MCF 10A (cell line): ENCODE results near the gene ASB3. TPM values are rescaled to one million over a fixed set of nuclear protein-coding genes. Genes with fewer than 3 reads are reported as not detected.

ENCODE experiments used
- BruUV-seq: library from RNA; stranded (reverse); fragments of 400-500 nt; replicated peaks from 2 replicates; lab custom pipeline; 2021; lab: Mats Ljungman, UMichigan
- CTCF ChIA-PET: fragments of 300-600 bp; sonication (Branson Sonifier 250); formaldehyde crosslinking; extraction: SDS; loops from one replicate; lab custom pipeline; 2021; ENCODE audit warnings: antibody characterized with exemption, inconsistent platforms; lab: Yijun Ruan, JAX
- POLR2A ChIA-PET: fragments of 300-600, 350-650 bp; sonication (Branson Sonifier 250); formaldehyde crosslinking; extraction: SDS; loops from one replicate; lab custom pipeline; 2020; ENCODE audit warnings: antibody characterized with exemption, inconsistent platforms; lab: Yijun Ruan, JAX
- DNase-seq: peaks from one replicate; pipeline ENCODE4 v3.0.0-alpha.2; 2018; ENCODE audit not compliant: unreplicated experiment
- H3K27ac Mint-ChIP-seq: one replicate; pipeline ENCODE4 v1.8.0; 2022; ENCODE audit warnings: mild to moderate bottlenecking, low read depth, mixed read lengths; ENCODE audit not compliant: unreplicated experiment
- H3K27me3 Mint-ChIP-seq: one replicate; pipeline ENCODE4 v1.8.0; 2022; ENCODE audit warnings: mixed read lengths; ENCODE audit not compliant: insufficient read depth, unreplicated experiment
- H3K36me3 Mint-ChIP-seq: one replicate; pipeline ENCODE4 v1.8.0; 2022; ENCODE audit warnings: mild to moderate bottlenecking, moderate library complexity, mixed read lengths; ENCODE audit not compliant: insufficient read depth, unreplicated experiment
- H3K4me1 Mint-ChIP-seq: one replicate; pipeline ENCODE4 v1.8.0; 2022; ENCODE audit warnings: mixed read lengths; ENCODE audit not compliant: insufficient read depth, unreplicated experiment
- H3K4me3 Mint-ChIP-seq: one replicate; pipeline ENCODE4 v1.8.0; 2022; ENCODE audit warnings: mild to moderate bottlenecking, moderate library complexity, mixed read lengths; ENCODE audit not compliant: unreplicated experiment
- H3K9me3 Mint-ChIP-seq: one replicate; pipeline ENCODE4 v1.8.0; 2022; ENCODE audit warnings: mixed read lengths; ENCODE audit not compliant: unreplicated experiment
- intact Hi-C: fragments of 100-400 bp; cut with micrococcal nuclease; formaldehyde crosslinking; loops from 2 replicates; pipeline ENCODE4 v1.14.1; 2022
- total RNA-seq: library from RNA; stranded (reverse); gene quantifications from 2 replicates; pipeline ENCODE4 v1.2.3, GENCODE V29; 2022
- TF ChIP-seq, protein P1 (sequence below): fragments of 200-600 bp; IDR thresholded peaks from one replicate; pipeline ENCODE4 v1.8.0; 2022; ENCODE audit warnings: antibody characterized with exemption, mild to moderate bottlenecking; ENCODE audit not compliant: unreplicated experiment

Gene ASB3
- total RNA-seq, 1 experiment from 2014 or later: 19.7 TPM

GRCh38 chr2:53769318-53769945 lies 17.3 kb downstream of the ASB3 start:
- H3K9me3 Mint-ChIP-seq: no peaks in the 10 kb centered on the region
- BruUV-seq: no TSS peak
- peaks cover 25% of the 10 kb centered on the region for H3K4me1 Mint-ChIP-seq
- TF ChIP-seq, protein P1, sequence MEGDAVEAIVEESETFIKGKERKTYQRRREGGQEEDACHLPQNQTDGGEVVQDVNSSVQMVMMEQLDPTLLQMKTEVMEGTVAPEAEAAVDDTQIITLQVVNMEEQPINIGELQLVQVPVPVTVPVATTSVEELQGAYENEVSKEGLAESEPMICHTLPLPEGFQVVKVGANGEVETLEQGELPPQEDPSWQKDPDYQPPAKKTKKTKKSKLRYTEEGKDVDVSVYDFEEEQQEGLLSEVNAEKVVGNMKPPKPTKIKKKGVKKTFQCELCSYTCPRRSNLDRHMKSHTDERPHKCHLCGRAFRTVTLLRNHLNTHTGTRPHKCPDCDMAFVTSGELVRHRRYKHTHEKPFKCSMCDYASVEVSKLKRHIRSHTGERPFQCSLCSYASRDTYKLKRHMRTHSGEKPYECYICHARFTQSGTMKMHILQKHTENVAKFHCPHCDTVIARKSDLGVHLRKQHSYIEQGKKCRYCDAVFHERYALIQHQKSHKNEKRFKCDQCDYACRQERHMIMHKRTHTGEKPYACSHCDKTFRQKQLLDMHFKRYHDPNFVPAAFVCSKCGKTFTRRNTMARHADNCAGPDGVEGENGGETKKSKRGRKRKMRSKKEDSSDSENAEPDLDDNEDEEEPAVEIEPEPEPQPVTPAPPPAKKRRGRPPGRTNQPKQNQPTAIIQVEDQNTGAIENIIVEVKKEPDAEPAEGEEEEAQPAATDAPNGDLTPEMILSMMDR: no peak
- ChIA-PET CTCF (interaction anchor here (0.6 to 0.8 kb wide), 2 partner anchors 11 to 912 kb away, joined by 3 read pairs; no protein-coding TSS in a partner anchor), POLR2A (interaction anchor here (0.6 to 3.1 kb wide), 6 partner anchors 10 to 1650 kb away, joined by 3 to 112 read pairs (median 6); partner anchors contain the start of genes ASB3, CCDC88A and ERLEC1)
- peaks cover 15% of the 10 kb centered on the region for H3K36me3 Mint-ChIP-seq
- no peak overlapping the region for H3K4me3 Mint-ChIP-seq
- no peaks in the 10 kb centered on the region for H3K27me3 Mint-ChIP-seq
- H3K27ac Mint-ChIP-seq: no peak overlapping the region
- DNase-seq: no peak
- intact Hi-C loops: no loop called here

- Mint-ChIP-seq H3K36me3 (peaks cover 17% of the 10 kb centered on the region), H3K4me1 (peaks cover 25% of the 10 kb centered on the region), H3K4me3 (peak overlapping the region; percentile 88), H3K27me3 (no peaks in the 10 kb centered on the region), H3K27ac (peak overlapping the region; percentile 77), H3K9me3 (no peaks in the 10 kb centered on the region)
- no peak for DNase-seq
- TF ChIP-seq, protein P1: no peak
- ChIA-PET CTCF (interaction anchor here (0.6 to 2.4 kb wide), 4 partner anchors 12 to 397 kb away, joined by 3 to 11 read pairs (median 6); partner anchors contain the start of genes ASB3 and ERLEC1), POLR2A (interaction anchor here (0.6 to 3.8 kb wide), 13 partner anchors 9 to 1601 kb away, joined by 3 to 112 read pairs (median 7); partner anchors contain the start of genes ASB3, ERLEC1 and PSME4)
- no TSS peak for BruUV-seq
- intact Hi-C loops: no loop called here
These were observed 18.6 kb downstream of the ASB3 start for GRCh38 chr2:53768242-53768542.

DNA sequence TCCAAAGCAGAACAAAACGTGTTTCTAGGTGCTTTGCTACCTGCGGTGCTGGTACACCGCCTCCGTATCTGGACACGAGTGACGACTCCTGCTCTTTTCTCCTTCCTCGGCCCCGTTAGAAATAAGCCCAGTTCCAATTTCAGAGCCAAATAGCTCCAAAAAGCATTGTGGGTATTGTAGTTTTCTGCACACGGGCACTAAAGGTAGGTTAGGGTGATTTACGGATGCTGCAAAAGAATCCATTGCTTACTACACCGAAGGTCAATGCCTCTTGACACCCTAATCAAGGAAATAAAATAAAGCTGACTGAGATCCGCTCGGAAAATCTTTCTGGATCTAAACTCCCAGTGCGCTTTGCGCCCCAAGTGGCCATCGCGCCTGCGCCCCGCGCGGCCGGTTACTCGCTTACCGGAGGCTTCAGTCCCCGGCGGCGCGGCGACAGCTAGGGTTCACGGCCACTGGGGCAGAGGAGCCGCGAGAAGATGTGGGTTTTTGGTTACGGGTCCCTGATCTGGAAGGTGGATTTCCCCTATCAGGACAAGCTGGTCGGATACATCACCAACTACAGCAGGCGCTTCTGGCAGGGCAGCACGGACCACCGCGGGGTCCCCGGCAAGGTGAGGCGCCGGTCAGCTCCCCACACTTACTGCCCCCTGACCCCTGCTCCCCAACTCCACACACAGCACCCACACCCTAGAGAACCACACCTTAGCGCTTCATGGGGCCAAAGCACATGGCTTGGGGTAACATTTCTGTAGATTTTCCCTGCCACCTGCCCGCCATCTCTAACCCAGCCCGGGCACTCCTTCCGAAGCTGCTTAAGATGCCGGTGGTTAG lies 19.1 kb downstream of the ASB3 start, which contains the start of gene CHAC2:
TSS of gene CHAC2 (plus strand) at position 400 of the 837 bp plus-strand sequence. CDS start at position 483, 83 bp downstream.
- H3K4me1 Mint-ChIP-seq: peaks cover 25% of the 10 kb centered on the region
- H3K27ac Mint-ChIP-seq: peak within 1 kb of the TSS; percentile 77
- BruUV-seq: TSS peak; percentile 58
- H3K4me3 Mint-ChIP-seq: peak within 1 kb of the TSS; percentile 88
- TF ChIP-seq, protein P1: no peak
- intact Hi-C loops: no loop called here
- peaks cover 23% of the 10 kb centered on the region for H3K36me3 Mint-ChIP-seq
- CTCF ChIA-PET: interaction anchor here (0.7 to 2.4 kb wide), 4 partner anchors 11 to 344 kb away, joined by 3 to 11 read pairs (median 6); partner anchors contain the start of genes ASB3 and ERLEC1
- H3K27me3 Mint-ChIP-seq: no peaks in the 10 kb centered on the region
- peak; percentile 84 for DNase-seq
- no peaks in the 10 kb centered on the region for H3K9me3 Mint-ChIP-seq
- POLR2A ChIA-PET: interaction anchor here (0.6 to 3.8 kb wide), 18 partner anchors 9 to 1601 kb away, joined by 3 to 112 read pairs (median 4); partner anchors contain the start of genes ASB3, ERLEC1 and PSME4
